Liver (tissue), 9 donors: ENCODE measurements around the gene FBXO21. TPM values are rescaled to one million over a fixed set of nuclear protein-coding genes. Genes with fewer than 3 reads are reported as not detected.

Source experiments
- DNase-seq: peaks from one replicate; pipeline ENCODE4 v3.0.0-alpha.2; 2017; ENCODE audit warnings: low spot score
- H3K27ac ChIP-seq, 2 donors: one replicate each; pipeline ENCODE4 v1.7.0; 2013; ENCODE audit warnings: inconsistent platforms in 2 of 2, low read length in 2 of 2, control low read depth in 1 of 2, low read depth in 1 of 2, mild to moderate bottlenecking in 1 of 2
- H3K27me3 ChIP-seq, 4 donors: one replicate each; pipeline versions ENCODE4 v1.6.1 to v1.7.0; 2013; ENCODE audit warnings: low read length in 3 of 4, inconsistent platforms in 1 of 4, mild to moderate bottlenecking in 1 of 4, moderate library complexity in 1 of 4; ENCODE audit not compliant: control insufficient read depth in 4 of 4, insufficient read depth in 4 of 4
- H3K36me3 ChIP-seq, 4 donors: one replicate each; pipeline versions ENCODE4 v1.6.1 to v1.7.0; 2013; ENCODE audit warnings: low read length in 3 of 4, mild to moderate bottlenecking in 3 of 4, low read depth in 1 of 4, moderate library complexity in 1 of 4; ENCODE audit not compliant: control insufficient read depth in 4 of 4, insufficient read depth in 3 of 4
- H3K4me1 ChIP-seq, 4 donors: one replicate each; pipeline versions ENCODE4 v1.6.1 to v1.7.0; 2013; ENCODE audit warnings: low read length in 3 of 4, mild to moderate bottlenecking in 3 of 4, moderate library complexity in 1 of 4; ENCODE audit not compliant: control insufficient read depth in 4 of 4, insufficient read depth in 4 of 4
- H3K4me3 ChIP-seq, 3 donors: one replicate each; pipeline versions ENCODE4 v1.6.1 to v1.7.0; 2013; ENCODE audit warnings: low read length in 3 of 3, control low read depth in 1 of 3, low read depth in 1 of 3, mild to moderate bottlenecking in 1 of 3
- H3K9ac ChIP-seq, 2 donors: one replicate each; pipeline ENCODE4 v1.7.0; 2013; ENCODE audit warnings: low read length in 2 of 2, mild to moderate bottlenecking in 2 of 2, moderate library complexity in 2 of 2, control low read depth in 1 of 2, low read depth in 1 of 2
- H3K9me3 ChIP-seq, 4 donors: one replicate each; pipeline versions ENCODE4 v1.6.1 to v1.7.0; 2013; ENCODE audit warnings: low read length in 3 of 4; ENCODE audit not compliant: control insufficient read depth in 4 of 4
- EGR1 ChIP-seq, 2 donors: IDR thresholded peaks; 2 replicates each; pipeline ENCODE4 v1.6.1; 2016 to 2018; ENCODE audit warnings: antibody characterized with exemption in 2 of 2, low read depth in 2 of 2
- FOXA1 ChIP-seq: IDR thresholded peaks from 2 replicates; pipeline ENCODE4 v1.6.1; 2016; ENCODE audit warnings: antibody characterized with exemption
- FOXA2 ChIP-seq: IDR thresholded peaks from 2 replicates; pipeline ENCODE4 v1.6.1; 2016; ENCODE audit warnings: antibody characterized with exemption
- HNF4A ChIP-seq, 2 donors: conservative IDR thresholded peaks; 2 replicates each; pipeline ENCODE4 v1.6.1; 2016; ENCODE audit warnings: antibody characterized with exemption in 2 of 2, mild to moderate bottlenecking in 2 of 2
- HNF4G ChIP-seq: IDR thresholded peaks from 2 replicates; pipeline ENCODE4 v1.6.1; 2016; ENCODE audit warnings: antibody characterized with exemption
- JUND ChIP-seq, 2 donors: IDR thresholded peaks; 2 replicates each; pipeline ENCODE4 v1.6.1; 2016; ENCODE audit warnings: antibody characterized with exemption in 2 of 2
- NR2F2 ChIP-seq: IDR thresholded peaks from 2 replicates; pipeline ENCODE4 v1.6.1; 2016; ENCODE audit warnings: antibody characterized with exemption
- RAD21 ChIP-seq, 2 donors: IDR thresholded peaks; 2 replicates each; pipeline ENCODE4 v1.6.1; 2016; ENCODE audit warnings: antibody characterized with exemption in 2 of 2, mild to moderate bottlenecking in 2 of 2
- RXRA ChIP-seq, 2 donors: IDR thresholded peaks; 2 replicates each; pipeline ENCODE4 v1.6.1; 2017 to 2018; ENCODE audit warnings: antibody characterized with exemption in 2 of 2, mild to moderate bottlenecking in 1 of 2
- SP1 ChIP-seq: IDR thresholded peaks from 2 replicates; pipeline ENCODE4 v1.6.1; 2018; ENCODE audit warnings: antibody characterized with exemption, mild to moderate bottlenecking
- TAF1 ChIP-seq: conservative IDR thresholded peaks from 2 replicates; pipeline ENCODE4 v1.6.1; 2016; ENCODE audit warnings: antibody characterized with exemption, mild to moderate bottlenecking
- YY1 ChIP-seq: IDR thresholded peaks from 2 replicates; pipeline ENCODE4 v1.6.1; 2016; ENCODE audit warnings: antibody characterized with exemption, mild to moderate bottlenecking
- WGBS: extraction: QIAGEN DNeasy Blood & Tissue Kit; methylation state at CpG from one replicate; pipeline ENCODE4 v1.1.7; 2013; 5-methylcytosine and 5-hydroxymethylcytosine counted together
- polyA plus RNA-seq, 2 donors: library from polyadenylated mRNA; stranded (reverse) in 1 of 2; unstranded in 1 of 2; fragments of 200-250 nt in 1 of 2; fragments of >200 nt in 1 of 2; fragmentation: Nextera tagmentation in 1 of 2; extraction: Ambion mirVana in 1 of 2; gene quantifications; one replicate each; pipeline versions ENCODE4 v1.2.1 to v1.2.3, GENCODE V29; 2013 to 2015
- total RNA-seq, 2 donors: library from RNA; depleted of rRNA; stranded (reverse); fragments of >200 nt; gene quantifications; one replicate each; pipeline ENCODE4 v1.2.3, GENCODE V29; 2014
- TF ChIP-seq, protein P1 (sequence below): IDR thresholded peaks from 2 replicates; pipeline ENCODE4 v1.6.1; 2016; ENCODE audit warnings: antibody characterized with exemption
- TF ChIP-seq, protein P2 (sequence below): fragments of 150-350 bp; IDR thresholded peaks from 2 replicates; pipeline ENCODE4 v1.5.1; 2017; ENCODE audit warnings: improper control_type of control experiment, low read depth, low read length; ENCODE audit not compliant: missing input control
- TF ChIP-seq, protein P3 (sequence below): IDR thresholded peaks from 2 replicates; pipeline ENCODE4 v1.6.1; 2016; ENCODE audit warnings: antibody characterized with exemption, mild to moderate bottlenecking
- TF ChIP-seq, protein P4 (sequence below): IDR thresholded peaks from 2 replicates; pipeline ENCODE4 v1.6.1; 2016; ENCODE audit warnings: antibody characterized with exemption
- donor health status: healthy.
- donor health status: healthy.
- donor health status: healthy.
- donor health status: healthy.
- donor health status: healthy.

The FBXO21 gene
- total and polyA plus RNA-seq, 4 donors = 12.9 to 54.4 (median 21.1) TPM

DNA sequence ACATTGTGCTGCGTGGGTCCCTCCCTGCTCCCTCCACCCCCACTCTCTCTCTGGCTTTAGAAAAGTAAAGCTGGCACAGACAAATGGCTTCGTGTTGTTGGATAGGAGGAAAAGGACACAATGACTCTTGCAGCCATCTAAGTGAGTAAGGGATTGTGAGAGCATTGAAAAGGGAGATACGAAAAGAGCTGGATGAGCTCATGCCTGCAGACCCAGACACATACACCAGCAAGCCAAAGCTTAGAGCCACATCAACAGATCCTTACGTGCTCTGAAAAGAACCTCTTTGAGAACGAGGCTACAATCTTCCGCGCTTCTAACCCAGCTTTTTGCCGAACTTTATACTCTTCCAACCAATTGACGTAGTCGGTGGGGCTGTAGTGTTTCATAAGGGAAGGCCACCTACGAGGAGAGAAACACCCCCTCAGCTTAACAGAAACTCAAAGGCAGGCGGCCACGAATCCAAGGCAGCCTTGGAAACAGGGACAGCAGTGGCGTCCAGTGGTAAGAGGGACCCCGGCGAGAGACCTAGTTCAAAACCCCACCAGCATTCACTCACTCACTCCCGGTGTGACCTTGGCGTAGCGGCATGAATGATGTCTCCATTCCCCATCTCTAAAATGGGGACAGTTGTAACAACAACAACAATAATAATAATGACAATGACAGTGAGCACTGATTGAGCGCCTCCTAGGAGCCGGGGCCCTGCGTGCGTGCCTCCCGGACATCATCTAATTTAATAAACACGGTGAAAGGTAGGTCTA is 1.1 kb downstream of the FBXO21 start:
- TF ChIP-seq, protein P1, sequence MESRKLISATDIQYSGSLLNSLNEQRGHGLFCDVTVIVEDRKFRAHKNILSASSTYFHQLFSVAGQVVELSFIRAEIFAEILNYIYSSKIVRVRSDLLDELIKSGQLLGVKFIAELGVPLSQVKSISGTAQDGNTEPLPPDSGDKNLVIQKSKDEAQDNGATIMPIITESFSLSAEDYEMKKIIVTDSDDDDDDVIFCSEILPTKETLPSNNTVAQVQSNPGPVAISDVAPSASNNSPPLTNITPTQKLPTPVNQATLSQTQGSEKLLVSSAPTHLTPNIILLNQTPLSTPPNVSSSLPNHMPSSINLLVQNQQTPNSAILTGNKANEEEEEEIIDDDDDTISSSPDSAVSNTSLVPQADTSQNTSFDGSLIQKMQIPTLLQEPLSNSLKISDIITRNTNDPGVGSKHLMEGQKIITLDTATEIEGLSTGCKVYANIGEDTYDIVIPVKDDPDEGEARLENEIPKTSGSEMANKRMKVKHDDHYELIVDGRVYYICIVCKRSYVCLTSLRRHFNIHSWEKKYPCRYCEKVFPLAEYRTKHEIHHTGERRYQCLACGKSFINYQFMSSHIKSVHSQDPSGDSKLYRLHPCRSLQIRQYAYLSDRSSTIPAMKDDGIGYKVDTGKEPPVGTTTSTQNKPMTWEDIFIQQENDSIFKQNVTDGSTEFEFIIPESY = no peak
- TF ChIP-seq SP1 (no peak), RAD21 (IDR thresholded peaks at IDR 0.05) (no peak), HNF4G (no peak), NR2F2 (no peak), YY1 (no peak), RXRA (IDR thresholded peaks at IDR 0.05) (no peak), TAF1 (no peak), HNF4A (conservative IDR thresholded peaks at IDR 0.05) (no peak), FOXA2 (no peak)
- TF ChIP-seq, protein P2, sequence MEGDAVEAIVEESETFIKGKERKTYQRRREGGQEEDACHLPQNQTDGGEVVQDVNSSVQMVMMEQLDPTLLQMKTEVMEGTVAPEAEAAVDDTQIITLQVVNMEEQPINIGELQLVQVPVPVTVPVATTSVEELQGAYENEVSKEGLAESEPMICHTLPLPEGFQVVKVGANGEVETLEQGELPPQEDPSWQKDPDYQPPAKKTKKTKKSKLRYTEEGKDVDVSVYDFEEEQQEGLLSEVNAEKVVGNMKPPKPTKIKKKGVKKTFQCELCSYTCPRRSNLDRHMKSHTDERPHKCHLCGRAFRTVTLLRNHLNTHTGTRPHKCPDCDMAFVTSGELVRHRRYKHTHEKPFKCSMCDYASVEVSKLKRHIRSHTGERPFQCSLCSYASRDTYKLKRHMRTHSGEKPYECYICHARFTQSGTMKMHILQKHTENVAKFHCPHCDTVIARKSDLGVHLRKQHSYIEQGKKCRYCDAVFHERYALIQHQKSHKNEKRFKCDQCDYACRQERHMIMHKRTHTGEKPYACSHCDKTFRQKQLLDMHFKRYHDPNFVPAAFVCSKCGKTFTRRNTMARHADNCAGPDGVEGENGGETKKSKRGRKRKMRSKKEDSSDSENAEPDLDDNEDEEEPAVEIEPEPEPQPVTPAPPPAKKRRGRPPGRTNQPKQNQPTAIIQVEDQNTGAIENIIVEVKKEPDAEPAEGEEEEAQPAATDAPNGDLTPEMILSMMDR = no peak
- TF ChIP-seq, protein P3, sequence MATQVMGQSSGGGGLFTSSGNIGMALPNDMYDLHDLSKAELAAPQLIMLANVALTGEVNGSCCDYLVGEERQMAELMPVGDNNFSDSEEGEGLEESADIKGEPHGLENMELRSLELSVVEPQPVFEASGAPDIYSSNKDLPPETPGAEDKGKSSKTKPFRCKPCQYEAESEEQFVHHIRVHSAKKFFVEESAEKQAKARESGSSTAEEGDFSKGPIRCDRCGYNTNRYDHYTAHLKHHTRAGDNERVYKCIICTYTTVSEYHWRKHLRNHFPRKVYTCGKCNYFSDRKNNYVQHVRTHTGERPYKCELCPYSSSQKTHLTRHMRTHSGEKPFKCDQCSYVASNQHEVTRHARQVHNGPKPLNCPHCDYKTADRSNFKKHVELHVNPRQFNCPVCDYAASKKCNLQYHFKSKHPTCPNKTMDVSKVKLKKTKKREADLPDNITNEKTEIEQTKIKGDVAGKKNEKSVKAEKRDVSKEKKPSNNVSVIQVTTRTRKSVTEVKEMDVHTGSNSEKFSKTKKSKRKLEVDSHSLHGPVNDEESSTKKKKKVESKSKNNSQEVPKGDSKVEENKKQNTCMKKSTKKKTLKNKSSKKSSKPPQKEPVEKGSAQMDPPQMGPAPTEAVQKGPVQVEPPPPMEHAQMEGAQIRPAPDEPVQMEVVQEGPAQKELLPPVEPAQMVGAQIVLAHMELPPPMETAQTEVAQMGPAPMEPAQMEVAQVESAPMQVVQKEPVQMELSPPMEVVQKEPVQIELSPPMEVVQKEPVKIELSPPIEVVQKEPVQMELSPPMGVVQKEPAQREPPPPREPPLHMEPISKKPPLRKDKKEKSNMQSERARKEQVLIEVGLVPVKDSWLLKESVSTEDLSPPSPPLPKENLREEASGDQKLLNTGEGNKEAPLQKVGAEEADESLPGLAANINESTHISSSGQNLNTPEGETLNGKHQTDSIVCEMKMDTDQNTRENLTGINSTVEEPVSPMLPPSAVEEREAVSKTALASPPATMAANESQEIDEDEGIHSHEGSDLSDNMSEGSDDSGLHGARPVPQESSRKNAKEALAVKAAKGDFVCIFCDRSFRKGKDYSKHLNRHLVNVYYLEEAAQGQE = no peak
- H3K4me1 ChIP-seq = peaks cover 5 to 24% (median 14%) of the 10 kb centered on the region in 4 donors
- 27% methylated on average over 25 of the region's 25 CpGs for whole genome bisulfite sequencing

DNA sequence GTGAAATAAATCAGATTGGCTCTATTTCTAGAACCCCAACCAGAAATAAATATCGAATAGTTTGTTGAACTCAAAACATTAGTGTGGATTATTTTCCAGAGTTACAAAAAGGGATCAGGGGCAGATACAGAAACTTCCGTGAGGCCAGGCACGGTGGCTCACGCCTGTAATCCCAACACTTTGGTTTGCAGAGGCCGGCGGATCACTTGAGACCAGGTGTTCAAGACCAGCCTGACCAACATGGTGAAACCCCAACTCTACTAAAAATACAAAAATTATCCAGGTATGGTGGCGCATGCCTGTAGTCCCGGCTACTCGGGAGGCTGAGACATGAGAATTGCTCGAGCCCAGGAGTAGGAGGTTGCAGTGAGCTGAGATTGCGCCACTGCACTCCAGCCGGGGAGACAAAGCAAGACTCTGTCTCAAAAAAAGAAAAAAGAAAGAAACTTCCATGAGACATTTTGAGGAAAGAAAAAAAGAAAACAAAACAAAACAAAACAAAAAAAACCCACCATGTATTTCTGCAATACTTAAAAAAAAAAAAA is 2.1 kb downstream of the FBXO21 start:
- peaks cover 5 to 24% (median 14%) of the 10 kb centered on the region in 4 donors for H3K4me1 ChIP-seq
- no peak for DNase-seq
- H3K36me3 ChIP-seq = peaks cover 8 to 18% (median 16%) of the 10 kb centered on the region in 4 donors
- H3K9me3 ChIP-seq = no peaks in the 10 kb centered on the region
- peak overlapping the region in 1 of 2 donors; percentile 24 for H3K9ac ChIP-seq
- H3K27me3 ChIP-seq = no peaks in the 10 kb centered on the region
- peak overlapping the region in 1 of 2 donors; percentile 3 for H3K27ac ChIP-seq
- H3K4me3 ChIP-seq = peak overlapping the region in 1 of 3 donors; percentile 5
- 66% methylated on average over 12 of the region's 12 CpGs for WGBS
- no peak for TF ChIP-seq TAF1
- no peak for TF ChIP-seq YY1
- no peak for TF ChIP-seq FOXA2
- no peak for TF ChIP-seq RXRA (IDR thresholded peaks at IDR 0.05)
- no peak for TF ChIP-seq HNF4G
- TF ChIP-seq, protein P2 = no peak
- TF ChIP-seq, protein P4, sequence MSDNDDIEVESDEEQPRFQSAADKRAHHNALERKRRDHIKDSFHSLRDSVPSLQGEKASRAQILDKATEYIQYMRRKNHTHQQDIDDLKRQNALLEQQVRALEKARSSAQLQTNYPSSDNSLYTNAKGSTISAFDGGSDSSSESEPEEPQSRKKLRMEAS = no peak
- no peak for TF ChIP-seq SP1
- no peak for TF ChIP-seq JUND (IDR thresholded peaks at IDR 0.05)
- no peak for TF ChIP-seq RAD21 (IDR thresholded peaks at IDR 0.05)
- TF ChIP-seq EGR1 (IDR thresholded peaks at IDR 0.05; ENCODE audit: low read depth in 2 of 2) = no peak
- no peak for TF ChIP-seq FOXA1
- no peak for TF ChIP-seq HNF4A (conservative IDR thresholded peaks at IDR 0.05)

More for the DNA sequence above, 1.1 kb downstream of the FBXO21 start:
- Histone ChIP-seq H3K27me3 (no peaks in the 10 kb centered on the region), H3K27ac (peak overlapping the region; percentile 76 to 82), H3K9ac (peak overlapping the region; percentile 1 to 24), H3K9me3 (no peaks in the 10 kb centered on the region), H3K36me3 (peaks cover 6 to 14% (median 12%) of the 10 kb centered on the region in 4 donors), H3K4me3 (peak overlapping the region; percentile 82 to 97 (median 93))
- no peak for DNase-seq
